Esophagus squamous epithelium (tissue), 4 donors: ENCODE results near the gene DUSP12.

Experiments
- POLR2A ChIP-seq, 4 donors: fragments of 450-650 bp; IDR thresholded peaks; one replicate each; pipeline ENCODE4 v1.6.1; 2017; ENCODE audit warnings: antibody characterized with exemption in 4 of 4, mild to moderate bottlenecking in 4 of 4, moderate library complexity in 3 of 4
- TF ChIP-seq, protein P1 (sequence below), 6 experiments: fragments of 450-650 bp in 4 of 6; fragments of 200-600 bp in 2 of 6; sonication (generic) in 2 of 6; IDR thresholded peaks; one replicate each; pipeline ENCODE4 v1.5.1; 2016 to 2019; ENCODE audit warnings: antibody characterized with exemption in 6 of 6, mild to moderate bottlenecking in 4 of 6, moderate library complexity in 4 of 6

DNA sequence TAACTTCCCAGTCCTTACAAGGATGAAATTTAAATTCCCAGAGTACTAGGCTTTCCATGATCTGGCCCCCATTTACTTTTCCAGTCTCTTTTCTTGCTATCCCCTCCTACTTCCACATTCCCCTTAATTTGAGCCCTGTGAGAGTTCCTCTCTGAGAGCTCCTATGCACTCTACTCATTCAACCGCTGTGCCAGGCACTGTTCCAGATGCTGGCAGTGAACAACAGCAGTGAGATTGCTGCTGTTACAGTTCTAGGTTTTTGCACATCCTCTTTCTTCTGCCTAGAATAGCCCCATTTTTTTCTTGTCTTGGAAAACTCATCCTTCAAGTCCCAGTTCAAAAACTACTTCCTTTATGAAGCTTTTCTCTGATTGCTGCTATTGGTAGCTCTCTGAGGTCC is 35.4 kb downstream of the DUSP12 start:
- TF ChIP-seq, protein P1, sequence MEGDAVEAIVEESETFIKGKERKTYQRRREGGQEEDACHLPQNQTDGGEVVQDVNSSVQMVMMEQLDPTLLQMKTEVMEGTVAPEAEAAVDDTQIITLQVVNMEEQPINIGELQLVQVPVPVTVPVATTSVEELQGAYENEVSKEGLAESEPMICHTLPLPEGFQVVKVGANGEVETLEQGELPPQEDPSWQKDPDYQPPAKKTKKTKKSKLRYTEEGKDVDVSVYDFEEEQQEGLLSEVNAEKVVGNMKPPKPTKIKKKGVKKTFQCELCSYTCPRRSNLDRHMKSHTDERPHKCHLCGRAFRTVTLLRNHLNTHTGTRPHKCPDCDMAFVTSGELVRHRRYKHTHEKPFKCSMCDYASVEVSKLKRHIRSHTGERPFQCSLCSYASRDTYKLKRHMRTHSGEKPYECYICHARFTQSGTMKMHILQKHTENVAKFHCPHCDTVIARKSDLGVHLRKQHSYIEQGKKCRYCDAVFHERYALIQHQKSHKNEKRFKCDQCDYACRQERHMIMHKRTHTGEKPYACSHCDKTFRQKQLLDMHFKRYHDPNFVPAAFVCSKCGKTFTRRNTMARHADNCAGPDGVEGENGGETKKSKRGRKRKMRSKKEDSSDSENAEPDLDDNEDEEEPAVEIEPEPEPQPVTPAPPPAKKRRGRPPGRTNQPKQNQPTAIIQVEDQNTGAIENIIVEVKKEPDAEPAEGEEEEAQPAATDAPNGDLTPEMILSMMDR (IDR thresholded peaks at IDR 0.05): no peak
- TF ChIP-seq POLR2A (IDR thresholded peaks at IDR 0.05): no peak
